ENCODE results near the gene C9orf152.

Gene C9orf152

GRCh38 chr9:110188101-110188500, 19.9 kb downstream of the C9orf152 start:
- H3K36me3 ChIP-seq (ENCODE audit: insufficient read depth, low read length), result no peaks in the 10 kb centered on the region
- no peak overlapping the region for H3K9ac ChIP-seq (ENCODE audit: low read length)
- H3K27ac ChIP-seq (ENCODE audit: low read depth, low read length, poor library complexity, severe bottlenecking), result no peak overlapping the region
- peaks cover 5% of the 10 kb centered on the region for H3K4me1 ChIP-seq (ENCODE audit: insufficient read depth, low read length, severe bottlenecking)
- no peaks in the 10 kb centered on the region for H3K9me2 ChIP-seq (ENCODE audit: low read depth, low read length)
- no peak overlapping the region for H3K4me3 ChIP-seq (ENCODE audit: low read depth, low read length, poor library complexity, severe bottlenecking)
- no peak for TF ChIP-seq CTCF (IDR thresholded peaks at IDR 0.05; ENCODE audit: low read length)
- TF ChIP-seq EZH2 (IDR thresholded peaks at IDR 0.05; ENCODE audit: borderline replicate concordance, low read length), result no peak
- H3K4me2 ChIP-seq (ENCODE audit: low read length), result no peak overlapping the region
- H3F3A ChIP-seq (ENCODE audit: insufficient read depth, low read length), result no peaks in the 10 kb centered on the region
- H3K79me2 ChIP-seq (ENCODE audit: insufficient read depth, low read length), result no peaks in the 10 kb centered on the region
- H2AFZ ChIP-seq (ENCODE audit: low read length), result no peak overlapping the region
- no peaks in the 10 kb centered on the region; the same call in 1 of the 2 replicates for H3K27me3 ChIP-seq (ENCODE audit: insufficient read depth, low read length)
- H3K9me3 ChIP-seq (ENCODE audit: low read length), result no peaks in the 10 kb centered on the region
- H4K20me1 ChIP-seq (ENCODE audit: insufficient read depth, low read length), result no peaks in the 10 kb centered on the region

- H3K27ac ChIP-seq (ENCODE audit: low read depth, low read length, poor library complexity, severe bottlenecking), result no peak overlapping the region
Measured at GRCh38 chr9:110187126-110187525, 20.8 kb downstream of the C9orf152 start.

GRCh38 chr9:110186254-110186653, 21.7 kb downstream of the C9orf152 start:
- Histone ChIP-seq H3K9me2 (ENCODE audit: low read depth, low read length) (no peaks in the 10 kb centered on the region), H4K20me1 (ENCODE audit: insufficient read depth, low read length) (no peaks in the 10 kb centered on the region), H3F3A (ENCODE audit: insufficient read depth, low read length) (no peaks in the 10 kb centered on the region), H3K4me3 (ENCODE audit: low read depth, low read length, poor library complexity, severe bottlenecking) (no peak overlapping the region), H3K27me3 (ENCODE audit: insufficient read depth, low read length) (no peaks in the 10 kb centered on the region; the same call in 1 of the 2 replicates), H2AFZ (ENCODE audit: low read length) (no peak overlapping the region), H3K4me1 (ENCODE audit: insufficient read depth, low read length, severe bottlenecking) (peaks cover 5% of the 10 kb centered on the region), H3K9ac (ENCODE audit: low read length) (no peak overlapping the region), H3K79me2 (ENCODE audit: insufficient read depth, low read length) (no peaks in the 10 kb centered on the region), H3K4me2 (ENCODE audit: low read length) (no peak overlapping the region), H3K9me3 (ENCODE audit: low read length) (no peaks in the 10 kb centered on the region), H3K27ac (ENCODE audit: low read depth, low read length, poor library complexity, severe bottlenecking) (no peak overlapping the region), H3K36me3 (ENCODE audit: insufficient read depth, low read length) (no peaks in the 10 kb centered on the region)
- TF ChIP-seq EZH2 (IDR thresholded peaks at IDR 0.05; ENCODE audit: borderline replicate concordance, low read length) (no peak), CTCF (IDR thresholded peaks at IDR 0.05; ENCODE audit: low read length) (no peak)

More at GRCh38 chr9:110187126-110187525, 20.8 kb downstream of the C9orf152 start:
- Histone ChIP-seq H3K36me3 (ENCODE audit: insufficient read depth, low read length) (no peaks in the 10 kb centered on the region), H4K20me1 (ENCODE audit: insufficient read depth, low read length) (no peaks in the 10 kb centered on the region), H3K4me1 (ENCODE audit: insufficient read depth, low read length, severe bottlenecking) (peaks cover 5% of the 10 kb centered on the region), H3K9me3 (ENCODE audit: low read length) (no peaks in the 10 kb centered on the region), H3K4me2 (ENCODE audit: low read length) (no peak overlapping the region), H3K9ac (ENCODE audit: low read length) (no peak overlapping the region), H3K27me3 (ENCODE audit: insufficient read depth, low read length) (no peaks in the 10 kb centered on the region; the same call in 1 of the 2 replicates), H2AFZ (ENCODE audit: low read length) (no peak overlapping the region), H3F3A (ENCODE audit: insufficient read depth, low read length) (no peaks in the 10 kb centered on the region), H3K4me3 (ENCODE audit: low read depth, low read length, poor library complexity, severe bottlenecking) (no peak overlapping the region), H3K9me2 (ENCODE audit: low read depth, low read length) (no peaks in the 10 kb centered on the region), H3K79me2 (ENCODE audit: insufficient read depth, low read length) (no peaks in the 10 kb centered on the region)
- TF ChIP-seq EZH2 (IDR thresholded peaks at IDR 0.05; ENCODE audit: borderline replicate concordance, low read length) (no peak), CTCF (IDR thresholded peaks at IDR 0.05; ENCODE audit: low read length) (no peak)

All from OCI-LY1 (cell line).